Loucy (cell line): ENCODE data around the gene ABHD11.
"Not testable (repeated sequence)": the region's sequence is repeated elsewhere in the genome, so short reads cannot be mapped to it uniquely, and the experiment has no call there.

ENCODE experiments used
- H2AFZ ChIP-seq: fragments of 200-600 bp; sonication (generic); 2 replicates; pipeline ENCODE4 v1.6.0; 2016; ENCODE audit warnings: antibody characterized with exemption, mild to moderate bottlenecking, low read length, moderate library complexity
- H3F3A ChIP-seq: fragments of 200-600 bp; 2 replicates; pipeline ENCODE4 v1.6.0; 2016; ENCODE audit warnings: antibody characterized with exemption, low read depth, mild to moderate bottlenecking
- H3K27me3 ChIP-seq: fragments of 200-600 bp; sonication (generic); 2 replicates; pipeline ENCODE4 v1.6.1; 2014; ENCODE audit warnings: low read length, mild to moderate bottlenecking; ENCODE audit not compliant: insufficient read depth, poor library complexity, severe bottlenecking
- H3K36me3 ChIP-seq: fragments of 200-600 bp; sonication (generic); 2 replicates; pipeline ENCODE4 v1.6.1; 2016; ENCODE audit warnings: low read length; ENCODE audit not compliant: insufficient read depth
- H3K4me1 ChIP-seq: fragments of 200-600 bp; sonication (generic); 2 replicates; pipeline ENCODE4 v1.5.1; 2014; ENCODE audit warnings: low read length, mild to moderate bottlenecking; ENCODE audit not compliant: insufficient read depth, poor library complexity, severe bottlenecking
- H3K4me2 ChIP-seq: fragments of 200-600 bp; sonication (generic); 2 replicates; pipeline ENCODE4 v1.6.0; 2014; ENCODE audit warnings: antibody characterized with exemption, low read length, low read depth, mild to moderate bottlenecking; ENCODE audit not compliant: poor library complexity, severe bottlenecking
- H3K4me3 ChIP-seq: fragments of 200-600 bp; sonication (generic); 2 replicates; pipeline ENCODE4 v1.5.1; 2014; ENCODE audit warnings: low read length, mild to moderate bottlenecking, mixed read lengths; ENCODE audit not compliant: poor library complexity, severe bottlenecking
- H3K79me2 ChIP-seq: fragments of 200-600 bp; sonication (generic); 2 replicates; pipeline ENCODE4 v1.6.1; 2014; ENCODE audit warnings: low read length; ENCODE audit not compliant: insufficient read depth
- H3K9ac ChIP-seq: fragments of 200-600 bp; sonication (generic); 2 replicates; pipeline ENCODE4 v1.6.0; 2014; ENCODE audit warnings: mild to moderate bottlenecking, low read depth, low read length, moderate library complexity; ENCODE audit not compliant: poor library complexity, severe bottlenecking
- H3K9me2 ChIP-seq: fragments of 200-600 bp; sonication (generic); replicated peaks from 2 replicates; pipeline ENCODE4 v1.6.1; 2016; ENCODE audit warnings: low read depth, low read length, mixed read lengths
- H3K9me3 ChIP-seq: fragments of 200-600 bp; sonication (generic); 2 replicates; pipeline ENCODE4 v1.6.1; 2014; ENCODE audit warnings: mild to moderate bottlenecking, antibody characterized with exemption, low read length, low read depth; ENCODE audit not compliant: insufficient read depth
- H4K20me1 ChIP-seq: fragments of 200-600 bp; sonication (generic); 2 replicates; pipeline ENCODE4 v1.6.0; 2014; ENCODE audit warnings: antibody characterized with exemption, low read length, mild to moderate bottlenecking; ENCODE audit not compliant: insufficient read depth, poor library complexity, severe bottlenecking
- CTCF ChIP-seq: fragments of 200-600 bp; sonication (generic); conservative IDR thresholded peaks from 2 replicates; pipeline ENCODE4 v1.5.1; 2014; ENCODE audit warnings: mild to moderate bottlenecking, antibody characterized with exemption, low read length
- EZH2phosphoT487 ChIP-seq: fragments of 200-600 bp; IDR thresholded peaks from 2 replicates; pipeline ENCODE4 v1.6.1; 2018; ENCODE audit warnings: antibody characterized with exemption, mild to moderate bottlenecking, moderate library complexity, borderline replicate concordance

ABHD11 gene

GRCh38 chr7:73717025-73717807 is 21.4 kb downstream of the ABHD11 start:
- Histone ChIP-seq H3K4me1 (peaks cover 39% of the 10 kb centered on the region), H3K4me3 (peak overlapping the region; percentile 48), H3K79me2 (no peaks in the 10 kb centered on the region), H3K4me2 (peak overlapping the region; percentile 95), H3K36me3 (no peaks in the 10 kb centered on the region), H3K9me3 (no peaks in the 10 kb centered on the region), H4K20me1 (peaks cover 40% of the 10 kb centered on the region), H3K27me3 (peaks cover 64% of the 10 kb centered on the region), H3F3A (0 out of 2 replicates have a peak, but pooled peaks cover 3% of the 10 kb centered on the region), H2AFZ (no peak overlapping the region), H3K9me2 (no peaks in the 10 kb centered on the region), H3K9ac (no peak overlapping the region)
- TF ChIP-seq CTCF (no peak), EZH2phosphoT487 (no peak)

- no peak overlapping the region for H3K9ac ChIP-seq
- peaks cover 40% of the 10 kb centered on the region for H4K20me1 ChIP-seq
- no peaks in the 10 kb centered on the region for H3K36me3 ChIP-seq
- no peaks in the 10 kb centered on the region for H3K79me2 ChIP-seq
- peaks cover 61% of the 10 kb centered on the region for H3K27me3 ChIP-seq
- 0 out of 2 replicates have a peak, but pooled peaks cover 3% of the 10 kb centered on the region for H3F3A ChIP-seq
- peak overlapping the region; percentile 43 for H3K4me2 ChIP-seq
- peaks cover 39% of the 10 kb centered on the region for H3K4me1 ChIP-seq
- H3K4me3 ChIP-seq: no peak overlapping the region
- TF ChIP-seq CTCF (no peak), EZH2phosphoT487 (no peak)
- H3K9me3 ChIP-seq: no peaks in the 10 kb centered on the region
- H3K9me2 ChIP-seq: no peaks in the 10 kb centered on the region
- no peak overlapping the region for H2AFZ ChIP-seq
These were observed 22.2 kb downstream of the ABHD11 start for GRCh38 chr7:73716318-73716890.

GRCh38 chr7:73715648-73716317 is 22.8 kb downstream of the ABHD11 start:
- no peak overlapping the region for H2AFZ ChIP-seq
- H3K9ac ChIP-seq: no peak overlapping the region

GRCh38 chr7:73713319-73713718 is 25.3 kb downstream of the ABHD11 start:
- H3K4me3 ChIP-seq, H3K9me2 ChIP-seq, H3K9ac ChIP-seq, H3K4me2 ChIP-seq, H3K79me2 ChIP-seq, H3K36me3 ChIP-seq, H2AFZ ChIP-seq, H3F3A ChIP-seq, H3K9me3 ChIP-seq: not testable (repeated sequence)
- peaks cover 27% of the 10 kb centered on the region for H4K20me1 ChIP-seq
- H3K4me1 ChIP-seq: peaks cover 28% of the 10 kb centered on the region
- H3K27me3 ChIP-seq: peaks cover 52% of the 10 kb centered on the region

More at GRCh38 chr7:73715648-73716317, 22.8 kb downstream of the ABHD11 start:
- Histone ChIP-seq H3K4me1 (peaks cover 39% of the 10 kb centered on the region), H3K4me2 (peak overlapping the region; percentile 43), H3K27me3 (peaks cover 56% of the 10 kb centered on the region), H3K4me3 (peak overlapping the region; percentile 8), H3K9me3 (no peaks in the 10 kb centered on the region), H4K20me1 (peaks cover 40% of the 10 kb centered on the region), H3K79me2 (no peaks in the 10 kb centered on the region), H3F3A (0 out of 2 replicates have a peak, but pooled peaks cover 3% of the 10 kb centered on the region), H3K36me3 (no peaks in the 10 kb centered on the region), H3K9me2 (no peaks in the 10 kb centered on the region)
- TF ChIP-seq CTCF: no peak
- TF ChIP-seq EZH2phosphoT487: no peak
